Osteoblast (primary cell): ENCODE measurements around the gene PKDCC. TPM values are rescaled to one million over a fixed set of nuclear protein-coding genes. Genes with fewer than 3 reads are reported as not detected.

Experiments
- DNase-seq: peaks from one replicate; pipeline ENCODE4 v3.0.0; 2011; ENCODE audit warnings: low spot score, mixed read lengths; ENCODE audit not compliant: insufficient read length; ENCODE audit errors: missing footprints
- H2AFZ ChIP-seq: 2 replicates; pipeline ENCODE4 v1.6.0; 2011; ENCODE audit warnings: mild to moderate bottlenecking, low read length
- H3K27ac ChIP-seq: 2 replicates; pipeline ENCODE4 v1.5.1; 2011; ENCODE audit warnings: mild to moderate bottlenecking, low read depth, low read length, moderate library complexity
- H3K27me3 ChIP-seq: 2 replicates; pipeline ENCODE4 v1.6.0; 2012; ENCODE audit warnings: mild to moderate bottlenecking, control low read depth, inconsistent platforms, low read length, moderate library complexity; ENCODE audit not compliant: insufficient read depth
- H3K36me3 ChIP-seq: 2 replicates; pipeline ENCODE4 v1.5.1; 2011; ENCODE audit warnings: mild to moderate bottlenecking, low read length, control low read depth, moderate library complexity; ENCODE audit not compliant: insufficient read depth
- H3K4me1 ChIP-seq: 2 replicates; pipeline ENCODE4 v1.5.1; 2011; ENCODE audit warnings: mild to moderate bottlenecking, low read length, control low read depth, moderate library complexity; ENCODE audit not compliant: insufficient read depth
- H3K4me2 ChIP-seq: 2 replicates; pipeline ENCODE4 v1.6.0; 2011; ENCODE audit warnings: mild to moderate bottlenecking, low read length; ENCODE audit not compliant: insufficient read depth
- H3K4me3 ChIP-seq: fragments of 200-600 bp; sonication (generic); 3 replicates; pipeline ENCODE4 v1.5.1; 2012; ENCODE audit warnings: mild to moderate bottlenecking, low read length, inconsistent platforms; ENCODE audit not compliant: insufficient read depth
- H3K79me2 ChIP-seq: 2 replicates; pipeline ENCODE4 v1.6.0; 2012; ENCODE audit warnings: mild to moderate bottlenecking, low read length, control low read depth, inconsistent platforms; ENCODE audit not compliant: insufficient read depth
- H3K9me3 ChIP-seq: 2 replicates; pipeline ENCODE4 v1.5.1; 2011; ENCODE audit warnings: low read depth, low read length, control low read depth
- H4K20me1 ChIP-seq: 2 replicates; pipeline ENCODE4 v1.6.0; 2012; ENCODE audit warnings: mild to moderate bottlenecking, low read length, control low read depth; ENCODE audit not compliant: insufficient read depth
- total RNA-seq: library from RNA; depleted of rRNA; stranded (reverse); fragments of >200 nt; gene quantifications from 2 replicates; pipeline ENCODE4 v1.2.3, GENCODE V29; 2012
- TF ChIP-seq, protein P1 (sequence below): IDR thresholded peaks from 2 replicates; pipeline ENCODE4 v1.5.1; 2011; ENCODE audit warnings: mild to moderate bottlenecking, low read depth, low read length, moderate library complexity; ENCODE audit errors: extremely low read depth

PKDCC gene
- total RNA-seq, 1 donor: 4.0 TPM

DNA sequence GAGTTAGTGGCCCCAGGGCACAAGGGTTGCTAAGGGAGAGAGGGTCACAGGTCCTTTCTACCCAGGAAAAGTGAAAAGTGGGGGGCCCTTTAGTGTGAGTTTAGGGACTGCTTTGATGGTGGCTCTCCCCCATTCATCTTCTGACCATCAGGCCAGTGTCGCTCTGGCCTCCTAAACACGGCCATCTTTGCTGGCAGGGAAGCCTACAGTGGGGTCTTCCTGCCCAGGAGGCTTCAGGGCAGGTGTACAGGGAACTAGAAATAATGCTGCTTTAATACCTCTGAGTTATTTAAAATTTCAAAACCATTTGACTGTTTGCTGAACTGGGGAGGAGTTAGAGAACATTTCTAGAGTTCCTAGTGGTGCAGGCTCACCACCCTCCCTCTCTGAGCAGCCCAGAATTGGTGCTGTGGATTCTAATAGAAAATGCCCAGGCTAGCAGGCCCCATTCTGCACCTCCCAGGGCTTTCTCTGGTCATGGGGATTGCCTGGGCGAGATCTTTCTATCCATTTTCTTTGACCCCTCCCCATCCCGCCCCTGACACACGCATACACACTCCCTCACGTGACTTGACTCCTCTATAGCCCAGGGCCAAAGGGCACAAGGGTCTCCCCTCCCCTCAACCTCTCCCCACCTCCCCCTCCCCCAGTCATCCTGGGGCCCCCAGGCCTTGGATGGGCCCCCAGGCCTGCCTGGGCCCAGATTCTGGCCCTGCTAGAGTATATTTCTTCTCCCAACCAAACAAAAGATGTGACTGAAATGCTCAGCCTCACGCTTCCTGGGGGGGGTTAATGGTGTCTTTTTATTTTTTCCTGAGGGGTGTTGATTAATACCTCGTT is 3.1 kb downstream of the PKDCC start:
- no peak overlapping the region for H3K4me3 ChIP-seq
- peaks cover 8% of the 10 kb centered on the region for H4K20me1 ChIP-seq
- H3K27me3 ChIP-seq: peaks cover 8% of the 10 kb centered on the region
- peaks cover 6% of the 10 kb centered on the region for H3K79me2 ChIP-seq
- no peaks in the 10 kb centered on the region for H3K36me3 ChIP-seq
- H3K27ac ChIP-seq: no peak overlapping the region
- TF ChIP-seq, protein P1, sequence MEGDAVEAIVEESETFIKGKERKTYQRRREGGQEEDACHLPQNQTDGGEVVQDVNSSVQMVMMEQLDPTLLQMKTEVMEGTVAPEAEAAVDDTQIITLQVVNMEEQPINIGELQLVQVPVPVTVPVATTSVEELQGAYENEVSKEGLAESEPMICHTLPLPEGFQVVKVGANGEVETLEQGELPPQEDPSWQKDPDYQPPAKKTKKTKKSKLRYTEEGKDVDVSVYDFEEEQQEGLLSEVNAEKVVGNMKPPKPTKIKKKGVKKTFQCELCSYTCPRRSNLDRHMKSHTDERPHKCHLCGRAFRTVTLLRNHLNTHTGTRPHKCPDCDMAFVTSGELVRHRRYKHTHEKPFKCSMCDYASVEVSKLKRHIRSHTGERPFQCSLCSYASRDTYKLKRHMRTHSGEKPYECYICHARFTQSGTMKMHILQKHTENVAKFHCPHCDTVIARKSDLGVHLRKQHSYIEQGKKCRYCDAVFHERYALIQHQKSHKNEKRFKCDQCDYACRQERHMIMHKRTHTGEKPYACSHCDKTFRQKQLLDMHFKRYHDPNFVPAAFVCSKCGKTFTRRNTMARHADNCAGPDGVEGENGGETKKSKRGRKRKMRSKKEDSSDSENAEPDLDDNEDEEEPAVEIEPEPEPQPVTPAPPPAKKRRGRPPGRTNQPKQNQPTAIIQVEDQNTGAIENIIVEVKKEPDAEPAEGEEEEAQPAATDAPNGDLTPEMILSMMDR: no peak
- H2AFZ ChIP-seq: no peak overlapping the region
- H3K4me2 ChIP-seq: peak overlapping the region; percentile 89
- no peaks in the 10 kb centered on the region for H3K9me3 ChIP-seq
- DNase-seq: peak; percentile 81
- peaks cover 17% of the 10 kb centered on the region for H3K4me1 ChIP-seq

DNA sequence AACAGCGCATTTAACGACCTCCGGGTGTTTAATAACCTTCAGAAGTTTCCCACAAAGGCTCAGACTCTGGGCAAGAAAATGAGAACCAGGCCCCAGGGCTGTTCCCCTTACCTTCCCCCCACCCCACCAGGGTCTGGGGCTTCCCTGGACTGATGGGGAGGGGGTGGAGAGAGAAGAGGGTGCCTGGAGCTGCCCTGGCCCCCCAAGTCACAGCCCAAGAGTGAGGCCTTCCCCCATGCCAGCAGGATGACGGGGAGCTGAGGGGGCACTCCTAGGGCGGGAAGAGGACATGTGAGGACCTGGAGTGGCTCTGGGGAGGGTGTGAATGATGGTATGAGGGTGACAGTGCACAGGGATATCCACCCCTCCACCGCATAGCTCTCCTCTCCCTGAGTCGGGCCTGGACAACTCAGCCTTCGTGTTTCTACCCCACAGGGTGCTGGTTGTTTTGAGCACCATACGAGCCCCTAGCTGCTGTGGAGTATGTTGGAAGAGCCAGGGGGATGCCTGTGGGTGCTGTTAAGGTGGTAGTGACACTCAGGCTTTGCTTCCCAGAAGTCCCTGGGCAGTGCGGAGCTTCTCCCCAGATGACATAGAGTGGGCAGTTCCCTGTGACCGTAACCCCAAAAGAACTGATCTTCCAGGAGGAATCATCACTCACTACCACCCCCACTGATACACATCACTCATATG is 3.9 kb downstream of the PKDCC start:
- Histone ChIP-seq H3K4me1 (peaks cover 14% of the 10 kb centered on the region), H3K79me2 (peaks cover 6% of the 10 kb centered on the region), H4K20me1 (peaks cover 8% of the 10 kb centered on the region), H3K4me3 (no peak overlapping the region), H3K36me3 (no peaks in the 10 kb centered on the region), H3K27me3 (peaks cover 8% of the 10 kb centered on the region), H3K4me2 (no peak overlapping the region), H2AFZ (no peak overlapping the region), H3K27ac (no peak overlapping the region), H3K9me3 (no peaks in the 10 kb centered on the region)
- TF ChIP-seq, protein P1: no peak
- peak; percentile 49 for DNase-seq

DNA sequence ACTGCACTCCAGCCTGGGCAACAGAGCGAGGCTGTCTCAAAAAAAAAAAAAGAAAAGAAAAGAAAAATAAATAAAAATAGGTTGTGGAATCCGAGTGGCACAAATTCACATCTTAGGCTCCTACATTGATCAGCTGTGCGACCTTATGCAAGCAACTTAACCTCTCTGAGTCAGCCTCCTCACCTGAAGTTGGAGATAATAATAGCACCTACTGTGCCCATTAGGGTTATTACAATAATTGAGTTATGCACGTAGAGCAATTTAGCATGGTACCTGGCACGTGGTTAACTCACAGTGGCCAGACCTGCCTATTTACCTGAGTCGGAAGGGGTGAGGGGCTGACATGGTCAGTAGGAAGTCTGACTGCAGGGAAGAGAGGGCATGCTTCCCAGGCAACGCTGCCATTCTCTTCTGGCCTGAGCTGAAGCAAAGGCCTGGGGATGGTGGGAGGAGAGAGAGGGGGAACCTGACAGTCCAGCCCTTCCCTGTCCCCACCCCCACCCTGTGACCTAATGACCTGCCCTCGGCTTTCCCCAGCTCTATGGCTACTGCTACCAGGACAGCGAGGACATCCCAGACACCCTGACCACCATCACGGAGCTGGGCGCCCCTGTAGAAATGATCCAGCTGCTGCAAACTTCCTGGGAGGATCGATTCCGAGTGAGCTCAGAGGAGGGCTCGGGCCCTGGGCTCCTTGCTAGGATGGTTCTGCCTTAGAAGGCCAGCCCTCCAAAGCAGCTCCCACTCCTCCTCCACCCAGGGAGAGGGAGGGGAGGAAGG is 5.1 kb downstream of the PKDCC start:
- Histone ChIP-seq H3K4me3 (no peak overlapping the region), H4K20me1 (peaks cover 11% of the 10 kb centered on the region), H3K36me3 (peaks cover 5% of the 10 kb centered on the region)

More for the DNA sequence above, 5.1 kb downstream of the PKDCC start:
- no peaks in the 10 kb centered on the region for H3K9me3 ChIP-seq
- peak; percentile 53 for DNase-seq
- H3K27ac ChIP-seq: no peak overlapping the region
- no peak overlapping the region for H3K4me2 ChIP-seq
- peaks cover 2% of the 10 kb centered on the region for H3K27me3 ChIP-seq
- peaks cover 6% of the 10 kb centered on the region for H3K79me2 ChIP-seq
- H2AFZ ChIP-seq: no peak overlapping the region
- TF ChIP-seq, protein P1: no peak
- peaks cover 10% of the 10 kb centered on the region for H3K4me1 ChIP-seq
